ENCODE measurements around the gene EIPR1.

GRCh38 chr2:3264010-3264744 lies 113.4 kb downstream of the EIPR1 start:
- no peak for TF ChIP-seq CTCF (conservative IDR thresholded peaks at IDR 0.05; ENCODE audit: low read depth, low read length)
- no peak for TF ChIP-seq POLR2A (IDR thresholded peaks at IDR 0.05; ENCODE audit: low read depth, low read length)
- TF ChIP-seq MXI1 (IDR thresholded peaks at IDR 0.05; ENCODE audit: borderline replicate concordance, low read depth, low read length): no peak
- TF ChIP-seq BHLHE40 (IDR thresholded peaks at IDR 0.05; ENCODE audit: low read depth, low read length): no peak
- no peak for TF ChIP-seq SMC3 (IDR thresholded peaks at IDR 0.05; ENCODE audit: low read depth, low read length)
- TF ChIP-seq FOS (IDR thresholded peaks at IDR 0.05; ENCODE audit: low read depth, low read length): no peak
- no peak for TF ChIP-seq RAD21 (IDR thresholded peaks at IDR 0.05; ENCODE audit: low read length)

Measured in IMR-90 (cell line).